ENCODE results near the gene NSFL1C. TPM values are rescaled to one million over a fixed set of nuclear protein-coding genes. Genes with fewer than 3 reads are reported as not detected.

The NSFL1C gene
- total and polyA plus RNA-seq, 2 of the 4 experiments (the other 2 are of a cell fraction) = 33.0 to 40.3 TPM

DNA sequence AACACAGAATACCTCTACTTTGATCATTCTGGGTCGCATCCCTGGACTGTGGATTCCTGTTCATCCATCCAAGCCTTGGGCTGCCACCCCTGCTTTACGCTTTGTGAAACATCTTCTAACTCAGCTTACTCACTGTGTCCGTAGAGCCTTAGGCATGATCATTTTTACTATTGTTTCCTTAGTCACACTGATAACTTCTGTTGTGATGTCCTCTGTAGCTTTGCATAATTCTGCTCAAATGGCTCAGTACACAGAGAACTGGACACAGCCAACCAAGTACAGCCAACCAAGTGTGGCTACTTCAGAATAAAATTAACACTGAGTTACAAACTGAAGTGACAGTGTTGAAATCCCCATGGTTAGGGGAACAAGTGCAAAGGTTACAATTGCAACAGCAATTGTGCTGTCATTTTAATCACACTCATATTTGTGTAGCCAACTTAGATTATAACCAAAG is 65.2 kb downstream of the NSFL1C start:
- H4K8ac ChIP-seq (ENCODE audit: low read depth in 2 of 2, low read length in 2 of 2) = no peak overlapping the region
- H4K91ac ChIP-seq (ENCODE audit: insufficient read depth, low read depth, low read length) = no peak overlapping the region
- H3K56ac ChIP-seq (ENCODE audit: extremely low read depth, insufficient read depth, low read length) = no peak overlapping the region
- no peak overlapping the region for H3K23ac ChIP-seq (ENCODE audit: low read depth, low read length)
- TF ChIP-seq MAZ (IDR thresholded peaks at IDR 0.05; ENCODE audit: borderline replicate concordance, low read depth, low read length) (no peak), POLR2A (IDR thresholded peaks at IDR 0.05; ENCODE audit: low read depth, low read length) (no peak), CHD1 (IDR thresholded peaks at IDR 0.05; ENCODE audit: low read depth, low read length) (no peak), MXI1 (IDR thresholded peaks at IDR 0.05; ENCODE audit: borderline replicate concordance, low read depth, low read length) (no peak), RFX5 (IDR thresholded peaks at IDR 0.05; ENCODE audit: low read depth, low read length) (no peak), MAFK (IDR thresholded peaks at IDR 0.05; ENCODE audit: low read depth, low read length) (no peak), FOS (IDR thresholded peaks at IDR 0.05; ENCODE audit: low read depth, low read length) (no peak), USF2 (IDR thresholded peaks at IDR 0.05; ENCODE audit: low read depth, low read length) (no peak), CEBPB (IDR thresholded peaks at IDR 0.05; ENCODE audit: low read depth, low read length) (no peak), RAD21 (IDR thresholded peaks at IDR 0.05; ENCODE audit: low read length) (no peak), NFE2L2 (IDR thresholded peaks at IDR 0.05; ENCODE audit: low read depth, low read length) (no peak), RCOR1 (IDR thresholded peaks at IDR 0.05; ENCODE audit: insufficient replicate concordance, low read length) (no peak), BHLHE40 (IDR thresholded peaks at IDR 0.05; ENCODE audit: low read depth, low read length) (no peak), SMC3 (IDR thresholded peaks at IDR 0.05; ENCODE audit: low read depth, low read length) (no peak)
- TF ChIP-seq, protein P1, sequence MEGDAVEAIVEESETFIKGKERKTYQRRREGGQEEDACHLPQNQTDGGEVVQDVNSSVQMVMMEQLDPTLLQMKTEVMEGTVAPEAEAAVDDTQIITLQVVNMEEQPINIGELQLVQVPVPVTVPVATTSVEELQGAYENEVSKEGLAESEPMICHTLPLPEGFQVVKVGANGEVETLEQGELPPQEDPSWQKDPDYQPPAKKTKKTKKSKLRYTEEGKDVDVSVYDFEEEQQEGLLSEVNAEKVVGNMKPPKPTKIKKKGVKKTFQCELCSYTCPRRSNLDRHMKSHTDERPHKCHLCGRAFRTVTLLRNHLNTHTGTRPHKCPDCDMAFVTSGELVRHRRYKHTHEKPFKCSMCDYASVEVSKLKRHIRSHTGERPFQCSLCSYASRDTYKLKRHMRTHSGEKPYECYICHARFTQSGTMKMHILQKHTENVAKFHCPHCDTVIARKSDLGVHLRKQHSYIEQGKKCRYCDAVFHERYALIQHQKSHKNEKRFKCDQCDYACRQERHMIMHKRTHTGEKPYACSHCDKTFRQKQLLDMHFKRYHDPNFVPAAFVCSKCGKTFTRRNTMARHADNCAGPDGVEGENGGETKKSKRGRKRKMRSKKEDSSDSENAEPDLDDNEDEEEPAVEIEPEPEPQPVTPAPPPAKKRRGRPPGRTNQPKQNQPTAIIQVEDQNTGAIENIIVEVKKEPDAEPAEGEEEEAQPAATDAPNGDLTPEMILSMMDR (conservative IDR thresholded peaks at IDR 0.05; ENCODE audit: low read depth, low read length) = no peak
- intact Hi-C loops (cut with micrococcal nuclease) (no loop called here), dilution Hi-C loops (cut with HindIII; ENCODE audit: low sequenced_read_pairs, unreplicated experiment) (no loop called here), in situ Hi-C loops (cut with MboI; ENCODE audit: low sequenced_read_pairs) (no loop called here)
- peak overlapping the region; percentile 36; the same call in 1 of the 2 replicates for H3K4ac ChIP-seq (ENCODE audit: low read depth, low read length)
- no peaks in the 10 kb centered on the region for H3K79me1 ChIP-seq (ENCODE audit: low read depth in 1 of 2, low read length in 2 of 2)
- H3K27me3 ChIP-seq (ENCODE audit: control insufficient read depth, insufficient read depth, low read length) = no peaks in the 10 kb centered on the region
- H2BK20ac ChIP-seq (ENCODE audit: low read depth, low read length) = 0 out of 2 replicates have a peak overlapping the region, but pooled peaks have one; percentile 14
- peak overlapping the region; percentile 8; the same call in 1 of the 2 replicates for H2BK120ac ChIP-seq (ENCODE audit: low read depth, low read length)
- H4K20me1 ChIP-seq (ENCODE audit: insufficient read depth, low read length) = no peaks in the 10 kb centered on the region
- ATAC-seq (ENCODE audit: low read depth) (no peak), DNase-seq (no peak)
- H3K27ac ChIP-seq (ENCODE audit: insufficient read depth, low read length) = no peak overlapping the region
- peaks cover 5% of the 10 kb centered on the region; the same call in 1 of the 2 replicates for H3K9me1 ChIP-seq (ENCODE audit: insufficient read depth, low read length)
- H2BK15ac ChIP-seq (ENCODE audit: low read depth, low read length) = 0 out of 3 replicates have a peak overlapping the region, but pooled peaks have one; percentile 9
- 75% methylated on average over 1 of the region's 3 CpGs; no CpG with 5 or more reads in 1 of the 2 experiments for WGBS, 2 experiments (ENCODE audit: extremely low coverage in 2 of 2, insufficient read length in 1 of 2)
- H3K4me3 ChIP-seq (ENCODE audit: insufficient read depth, low read depth, low read length) = no peak overlapping the region
- H2AK5ac ChIP-seq (ENCODE audit: low read depth, low read length) = peak overlapping the region; percentile 80; the same call in 1 of the 2 replicates
- peak overlapping the region; percentile 13; the same call in 1 of the 2 replicates for H3K14ac ChIP-seq (replicated peaks; ENCODE audit: low read depth, low read length)
- H3K9ac ChIP-seq (ENCODE audit: low read depth, low read length) = no peak overlapping the region
- peak overlapping the region; percentile 12; the same call in 1 of the 2 replicates for H3K18ac ChIP-seq (ENCODE audit: low read depth, low read length)
- POLR2A ChIA-PET (ENCODE audit: unreplicated experiment) = no interaction called here
- H2BK5ac ChIP-seq (ENCODE audit: low read depth, low read length, poor library complexity, severe bottlenecking) = no peak overlapping the region
- H3K36me3 ChIP-seq (ENCODE audit: control insufficient read depth, insufficient read depth, low read length) = no peaks in the 10 kb centered on the region
- no peak overlapping the region for H4K5ac ChIP-seq (ENCODE audit: low read depth, low read length)
- CTCF ChIA-PET = interaction anchor here (0.6 kb wide), 1 partner anchor 508 kb away, joined by 6 read pairs; no protein-coding TSS in a partner anchor
- BruUV-seq (replicated peaks) = no TSS peak
- peaks cover 6% of the 10 kb centered on the region for H3K4me1 ChIP-seq (ENCODE audit: control insufficient read depth, insufficient read depth, low read length)
- no peak overlapping the region for H3K4me2 ChIP-seq (ENCODE audit: low read depth, low read length)
- H2AFZ ChIP-seq (replicated peaks; ENCODE audit: low read length, poor library complexity) = no peak overlapping the region
- no peak overlapping the region for H2AK9ac ChIP-seq (replicated peaks; ENCODE audit: low read depth, low read length, poor library complexity)
- H3K9me3 ChIP-seq (ENCODE audit: control insufficient read depth, insufficient read depth, low read length) = no peaks in the 10 kb centered on the region; the same call in 1 of the 2 replicates
